NCI-H1048 (cell line): ENCODE measurements around the gene OTUB1.
"Not testable (repeated sequence)": the region's sequence is repeated elsewhere in the genome, so short reads cannot be mapped to it uniquely, and the experiment has no call there.

ENCODE experiments used
- DNase-seq: peaks from one replicate; lab custom pipeline; 2025; lab: John Stamatoyannopoulos, UW

Gene OTUB1

GRCh38 chr11:63986156-63986931 lies at the start of gene OTUB1:
OTUB1 (plus strand) TSS chr11:63986438; CDS start chr11:63986457, 19 bp downstream.
- DNase-seq: peak; percentile 84

- DNase-seq: no peak
These were observed 48.3 kb upstream of the OTUB1 start for GRCh38 chr11:63937713-63938478.

- DNase-seq: peak; percentile 94
These were observed 47.5 kb upstream of the OTUB1 start, which contains the start of gene NAA40 for GRCh38 chr11:63938479-63939396. NAA40 (plus strand) TSS chr11:63939002; CDS start chr11:63939097, 95 bp downstream.

- DNase-seq: no peak
These were observed 46.8 kb upstream of the OTUB1 start for GRCh38 chr11:63939397-63939891.

GRCh38 chr11:63940786-63941185 lies 45.5 kb upstream of the OTUB1 start:
- DNase-seq: no peak

GRCh38 chr11:63941901-63942300 lies 44.3 kb upstream of the OTUB1 start:
- no peak for DNase-seq

- DNase-seq: no peak
These were observed 43.4 kb upstream of the OTUB1 start for GRCh38 chr11:63942803-63943202.

- DNase-seq: no peak
These were observed 41.3 kb upstream of the OTUB1 start for GRCh38 chr11:63944987-63945386.

GRCh38 chr11:63945477-63946163 lies 40.6 kb upstream of the OTUB1 start:
- DNase-seq: peak; percentile 22

GRCh38 chr11:63951779-63952536 lies 34.3 kb upstream of the OTUB1 start:
- no peak for DNase-seq

GRCh38 chr11:63952570-63952969 lies 33.7 kb upstream of the OTUB1 start:
- DNase-seq: no peak

GRCh38 chr11:63958008-63958407 lies 28.2 kb upstream of the OTUB1 start:
- DNase-seq: no peak

GRCh38 chr11:63961608-63962412 lies 24.4 kb upstream of the OTUB1 start:
- no peak for DNase-seq

- DNase-seq: not testable (repeated sequence)
These were observed 22.3 kb upstream of the OTUB1 start for GRCh38 chr11:63963895-63964294.

GRCh38 chr11:63966444-63966843 lies 19.8 kb upstream of the OTUB1 start:
- no peak for DNase-seq

GRCh38 chr11:63969461-63969860 lies 16.8 kb upstream of the OTUB1 start:
- no peak for DNase-seq

- DNase-seq: no peak
These were observed 15.3 kb upstream of the OTUB1 start for GRCh38 chr11:63970902-63971301.

GRCh38 chr11:63973912-63974258 lies 12.4 kb upstream of the OTUB1 start:
- not testable (repeated sequence) for DNase-seq

GRCh38 chr11:63974259-63975143 lies 11.7 kb upstream of the OTUB1 start, which contains the start of gene COX8A:
COX8A (plus strand) TSS chr11:63974620; CDS start chr11:63974681, 61 bp downstream.
- DNase-seq: peak; percentile 99
